Measurements from ENCODE around the gene CHSY1. TPM values are rescaled to one million over a fixed set of nuclear protein-coding genes. Genes with fewer than 3 reads are reported as not detected.

CHSY1 gene
- total and polyA plus RNA-seq, 9 donors = 23.0 to 69.9 (median 33.0) TPM

DNA sequence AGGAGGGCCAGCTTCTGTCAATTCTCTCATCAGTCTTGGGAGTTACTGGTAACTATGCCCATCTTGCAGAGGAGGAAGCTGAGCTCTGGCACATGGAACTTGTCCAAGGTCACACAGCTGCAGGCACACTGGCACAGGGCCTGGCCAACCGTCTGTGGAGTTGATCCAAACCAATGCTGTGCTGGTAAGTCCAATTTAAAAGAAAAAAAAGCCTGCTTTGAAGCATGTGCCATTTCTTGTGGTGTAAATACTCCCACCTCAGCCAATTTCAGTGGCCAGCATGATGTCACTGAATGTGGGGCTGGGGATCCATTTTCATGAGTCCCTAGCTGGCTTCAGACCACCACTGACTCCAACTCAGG is 83.4 kb downstream of the CHSY1 start:
- no peak for DNase-seq
- intact Hi-C loops (cut with DNase I) = loop anchor here in 1 of 4 donors (10.0 kb wide), 1 partner anchor 1994 kb away; no protein-coding TSS in a partner anchor
- Histone ChIP-seq H3K4me1 (ENCODE audit: insufficient read depth) (peaks cover 9% of the 10 kb centered on the region), H3K27ac (peak overlapping the region in 1 of 2 donors; percentile 24), H3K4me3 (no peak overlapping the region), H3K36me3 (no peaks in the 10 kb centered on the region), H3K9me3 (peaks cover 0 to 6% of the 10 kb centered on the region in 2 donors), H3K27me3 (no peaks in the 10 kb centered on the region)
- TF ChIP-seq POLR2A (IDR thresholded peaks at IDR 0.05) (no peak), EP300 (IDR thresholded peaks at IDR 0.05) (no peak), CTCF (IDR thresholded peaks at IDR 0.05) (no peak)
- 9 to 24% (median 19%) methylated on average over 1 of the region's 1 CpG for WGBS, 3 donors

GRCh38 chr15:101167753-101168462 is 83.9 kb downstream of the CHSY1 start:
- Histone ChIP-seq H3K27me3 (no peaks in the 10 kb centered on the region), H3K9me3 (peaks cover 0 to 6% of the 10 kb centered on the region in 2 donors), H3K27ac (no peak overlapping the region), H3K36me3 (no peaks in the 10 kb centered on the region), H3K4me3 (no peak overlapping the region), H3K4me1 (ENCODE audit: insufficient read depth) (peaks cover 9% of the 10 kb centered on the region)
- no peak for TF ChIP-seq POLR2A (IDR thresholded peaks at IDR 0.05)
- TF ChIP-seq CTCF (IDR thresholded peaks at IDR 0.05) = no peak
- peak; percentile 84 for TF ChIP-seq EP300 (IDR thresholded peaks at IDR 0.05)
- intact Hi-C loops (cut with DNase I) = loop anchor here in 1 of 4 donors (10.0 kb wide), 1 partner anchor 1993 kb away; no protein-coding TSS in a partner anchor
- WGBS, 3 donors = 13 to 27% (median 15%) methylated on average over 13 of the region's 13 CpGs
- DNase-seq = peak in 3 of 5 donors; percentile 49 to 60 (median 52)

DNA sequence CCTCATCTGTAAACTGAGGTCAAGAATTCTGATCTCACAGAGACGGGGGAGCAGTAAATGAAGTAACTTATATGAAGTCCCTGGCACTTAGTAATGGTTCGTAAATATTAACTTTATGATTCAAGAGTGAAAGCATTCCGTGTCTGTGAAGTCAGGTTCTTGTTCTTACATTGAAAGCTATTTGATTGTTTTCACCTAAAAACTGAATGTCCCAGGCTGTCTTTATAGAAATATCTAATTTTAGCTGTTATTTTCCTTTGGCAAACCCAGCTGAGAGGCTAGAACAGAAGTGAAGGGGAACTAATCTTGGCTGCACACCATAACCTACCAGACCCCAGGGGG is 84.5 kb downstream of the CHSY1 start:
- WGBS, 3 donors = 46 to 58% (median 56%) methylated on average over 3 of the region's 3 CpGs
- Histone ChIP-seq H3K9me3 (peaks cover 0 to 6% of the 10 kb centered on the region in 2 donors), H3K4me1 (ENCODE audit: insufficient read depth) (peaks cover 9% of the 10 kb centered on the region), H3K4me3 (no peak overlapping the region), H3K27me3 (no peaks in the 10 kb centered on the region), H3K36me3 (no peaks in the 10 kb centered on the region), H3K27ac (no peak overlapping the region)
- intact Hi-C loops (cut with DNase I) = loop anchor here in 1 of 4 donors (10.0 kb wide), 1 partner anchor 1993 kb away; no protein-coding TSS in a partner anchor
- no peak for DNase-seq
- TF ChIP-seq POLR2A (IDR thresholded peaks at IDR 0.05) (peak; percentile 12), CTCF (IDR thresholded peaks at IDR 0.05) (no peak)

DNA sequence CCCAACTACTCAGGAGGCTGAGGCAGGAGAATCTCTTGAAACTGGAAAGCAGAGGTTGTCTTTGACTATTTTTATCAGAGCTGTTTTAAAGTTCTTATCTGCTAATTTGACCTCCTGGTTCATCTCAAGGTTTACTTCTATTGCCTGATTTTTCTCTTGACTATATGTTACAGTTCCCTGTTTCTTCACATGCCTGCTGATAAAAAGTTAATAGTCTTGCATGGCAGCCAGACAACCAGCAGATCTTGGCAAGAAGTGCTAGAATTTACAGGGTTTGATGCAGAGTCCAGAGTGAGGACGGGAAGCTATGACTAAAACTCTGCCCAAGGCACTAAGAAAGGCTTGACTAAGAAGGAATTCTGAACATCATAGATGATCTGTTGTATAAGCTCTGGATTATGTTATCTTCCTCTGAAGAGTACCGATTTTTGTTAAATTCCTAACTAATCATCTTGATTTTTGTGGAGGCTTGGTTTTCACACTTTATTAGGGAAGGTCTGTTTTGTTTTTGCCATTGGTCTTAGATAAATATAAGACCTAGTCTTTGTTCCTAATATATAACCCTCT is 85.9 kb downstream of the CHSY1 start:
- no peaks in the 10 kb centered on the region for H3K36me3 ChIP-seq
- no peak overlapping the region for H3K4me3 ChIP-seq
- peaks cover 9% of the 10 kb centered on the region for H3K4me1 ChIP-seq (ENCODE audit: insufficient read depth)
- intact Hi-C loops (cut with DNase I) = loop anchor here in 1 of 4 donors (10.0 kb wide), 1 partner anchor 1991 kb away; no protein-coding TSS in a partner anchor
- H3K9me3 ChIP-seq = peaks cover 0 to 6% of the 10 kb centered on the region in 2 donors
- WGBS, 3 donors = 68 to 93% (median 75%) methylated on average over 2 of the region's 2 CpGs
- no peak for DNase-seq
- TF ChIP-seq POLR2A (IDR thresholded peaks at IDR 0.05) (no peak), EP300 (IDR thresholded peaks at IDR 0.05) (no peak), CTCF (IDR thresholded peaks at IDR 0.05) (no peak)
- no peak overlapping the region for H3K27ac ChIP-seq
- H3K27me3 ChIP-seq = no peaks in the 10 kb centered on the region
